Measurements from ENCODE around the gene TTC16. TPM values are rescaled to one million over a fixed set of nuclear protein-coding genes. Genes with fewer than 3 reads are reported as not detected.

The TTC16 gene
- total and polyA plus RNA-seq, 2 donors (not counting 3 experiments of a cell fraction or from before 2014, with no cell fraction given) = not detected

DNA sequence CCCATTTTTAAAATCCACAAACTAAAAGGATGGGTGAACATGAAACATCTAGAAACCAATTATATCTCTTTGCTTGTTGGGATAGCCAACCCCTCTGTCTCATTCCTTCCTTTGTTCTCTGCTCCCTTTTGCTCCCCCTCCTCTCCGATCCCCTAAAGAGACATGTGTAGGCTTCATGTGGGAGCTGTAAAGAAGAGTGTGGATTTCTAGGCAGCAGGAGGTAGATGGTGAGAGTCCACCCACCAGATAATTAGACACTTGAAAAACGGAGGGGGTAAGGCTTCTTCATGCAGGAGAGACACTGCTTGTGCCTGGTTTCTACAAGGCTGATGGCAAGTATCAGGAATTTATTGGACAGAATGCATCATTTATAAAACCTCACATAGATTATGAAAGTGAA is 36.4 kb upstream of the TTC16 start:
- CTCF ChIA-PET = interaction anchor here (1.0 kb wide), 1 partner anchor 39 kb away, joined by 4 read pairs; no protein-coding TSS in a partner anchor
- dilution Hi-C loops (cut with MboI; ENCODE audit: extremely low pct_ligation_motif_present, low sequenced_read_pairs) = no loop called here

DNA sequence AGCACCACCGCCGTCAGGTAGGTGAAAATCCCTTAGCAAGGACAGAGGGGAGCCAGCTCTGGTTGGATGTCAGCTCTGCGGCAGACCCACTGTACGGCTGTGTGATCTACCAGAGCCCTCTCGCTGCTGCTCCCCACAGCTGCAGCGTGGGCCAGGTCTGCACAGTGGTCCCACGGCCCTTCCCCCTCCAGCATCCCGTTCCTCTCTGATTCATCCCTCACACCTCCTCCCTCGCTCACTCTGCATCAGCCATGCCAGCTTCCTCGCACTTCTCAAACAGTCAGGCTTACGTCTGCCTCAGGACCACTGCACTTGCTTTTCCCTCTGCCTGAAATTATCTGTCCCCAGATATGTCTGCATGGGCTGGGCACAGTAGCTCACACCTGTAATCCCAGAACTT is 35.7 kb upstream of the TTC16 start:
- Histone ChIP-seq H3K36me3 (ENCODE audit: control insufficient read depth in 2 of 2, extremely low read depth in 1 of 2, insufficient read depth in 2 of 2, low read length in 2 of 2) (peaks cover 4 to 49% of the 10 kb centered on the region in 2 experiments), H3K4me2 (ENCODE audit: insufficient read depth, low read length) (no peak overlapping the region), H3K27ac (ENCODE audit: insufficient read depth, low read depth, low read length) (no peak overlapping the region), H2AFZ (ENCODE audit: low read depth, low read length) (no peak overlapping the region), H3K9me1 (replicated peaks; ENCODE audit: control insufficient read depth, extremely low read depth, insufficient read depth, low read length) (no peaks in the 10 kb centered on the region), H3K9ac (replicated peaks; ENCODE audit: extremely low read depth, insufficient read depth, low read length) (no peak overlapping the region), H3K9me3 (replicated peaks; ENCODE audit: control insufficient read depth, insufficient read depth, low read length) (no peaks in the 10 kb centered on the region), H4K20me1 (replicated peaks; ENCODE audit: control insufficient read depth, extremely low read depth, insufficient read depth, low read length) (no peaks in the 10 kb centered on the region), H3K4me1 (ENCODE audit: control insufficient read depth, extremely low read depth, insufficient read depth, low read length) (no peaks in the 10 kb centered on the region), H3K4me3 (replicated peaks in 1 of 3; ENCODE audit: insufficient read depth in 1 of 3, low read depth in 1 of 3, low read length in 3 of 3) (no peak overlapping the region), H3K79me2 (ENCODE audit: control insufficient read depth, insufficient read depth, low read length) (no peaks in the 10 kb centered on the region), H3K27me3 (ENCODE audit: control insufficient read depth in 2 of 2, insufficient read depth in 2 of 2, low read length in 2 of 2) (no peaks in the 10 kb centered on the region)
- intact Hi-C loops (cut with micrococcal nuclease) (no loop called here), dilution Hi-C loops (cut with MboI; ENCODE audit: extremely low pct_ligation_motif_present, low sequenced_read_pairs) (no loop called here)
- ChIA-PET POLR2A (no interaction called here), CTCF (no interaction called here)
- no TSS peak for BruUV-seq (replicated peaks)
- TF ChIP-seq, protein P1, sequence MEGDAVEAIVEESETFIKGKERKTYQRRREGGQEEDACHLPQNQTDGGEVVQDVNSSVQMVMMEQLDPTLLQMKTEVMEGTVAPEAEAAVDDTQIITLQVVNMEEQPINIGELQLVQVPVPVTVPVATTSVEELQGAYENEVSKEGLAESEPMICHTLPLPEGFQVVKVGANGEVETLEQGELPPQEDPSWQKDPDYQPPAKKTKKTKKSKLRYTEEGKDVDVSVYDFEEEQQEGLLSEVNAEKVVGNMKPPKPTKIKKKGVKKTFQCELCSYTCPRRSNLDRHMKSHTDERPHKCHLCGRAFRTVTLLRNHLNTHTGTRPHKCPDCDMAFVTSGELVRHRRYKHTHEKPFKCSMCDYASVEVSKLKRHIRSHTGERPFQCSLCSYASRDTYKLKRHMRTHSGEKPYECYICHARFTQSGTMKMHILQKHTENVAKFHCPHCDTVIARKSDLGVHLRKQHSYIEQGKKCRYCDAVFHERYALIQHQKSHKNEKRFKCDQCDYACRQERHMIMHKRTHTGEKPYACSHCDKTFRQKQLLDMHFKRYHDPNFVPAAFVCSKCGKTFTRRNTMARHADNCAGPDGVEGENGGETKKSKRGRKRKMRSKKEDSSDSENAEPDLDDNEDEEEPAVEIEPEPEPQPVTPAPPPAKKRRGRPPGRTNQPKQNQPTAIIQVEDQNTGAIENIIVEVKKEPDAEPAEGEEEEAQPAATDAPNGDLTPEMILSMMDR (IDR thresholded peaks at IDR 0.05; ENCODE audit: extremely low read depth in 1 of 2, insufficient read depth in 1 of 2, low read depth in 1 of 2, low read length in 2 of 2) = no peak
- TF ChIP-seq POLR2AphosphoS5 (IDR thresholded peaks at IDR 0.05; ENCODE audit: insufficient read depth, low read depth, low read length) (no peak), JUN (IDR thresholded peaks at IDR 0.05; ENCODE audit: borderline replicate concordance, insufficient read depth, insufficient read length, low read depth) (no peak), FOS (IDR thresholded peaks at IDR 0.05; ENCODE audit: borderline replicate concordance, insufficient read depth, low read length) (no peak), EZH2 (IDR thresholded peaks at IDR 0.05; ENCODE audit: borderline replicate concordance, low read depth, low read length, severe bottlenecking) (no peak), MYC (IDR thresholded peaks at IDR 0.05; ENCODE audit: low read depth, low read length) (no peak), POLR2A (IDR thresholded peaks at IDR 0.05; ENCODE audit: low read depth, low read length) (no peak), GATA2 (IDR thresholded peaks at IDR 0.05; ENCODE audit: insufficient read depth, insufficient read length, low read depth, low read length) (no peak)
- TF ChIP-seq, protein P2, sequence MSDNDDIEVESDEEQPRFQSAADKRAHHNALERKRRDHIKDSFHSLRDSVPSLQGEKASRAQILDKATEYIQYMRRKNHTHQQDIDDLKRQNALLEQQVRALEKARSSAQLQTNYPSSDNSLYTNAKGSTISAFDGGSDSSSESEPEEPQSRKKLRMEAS (IDR thresholded peaks at IDR 0.05; ENCODE audit: insufficient read depth, insufficient read length) = no peak
- DNase-seq (ENCODE audit: low read depth, low spot score) (no peak), FAIRE-seq (no peak)

More for the DNA sequence above, 36.4 kb upstream of the TTC16 start:
- Histone ChIP-seq H3K79me2 (ENCODE audit: control insufficient read depth, insufficient read depth, low read length) (no peaks in the 10 kb centered on the region), H2AFZ (ENCODE audit: low read depth, low read length) (no peak overlapping the region), H3K4me2 (ENCODE audit: insufficient read depth, low read length) (no peak overlapping the region), H3K4me1 (ENCODE audit: control insufficient read depth, extremely low read depth, insufficient read depth, low read length) (no peaks in the 10 kb centered on the region), H3K27ac (ENCODE audit: insufficient read depth, low read depth, low read length) (no peak overlapping the region), H3K36me3 (ENCODE audit: control insufficient read depth in 2 of 2, extremely low read depth in 1 of 2, insufficient read depth in 2 of 2, low read length in 2 of 2) (peaks cover 4 to 49% of the 10 kb centered on the region in 2 experiments), H3K27me3 (ENCODE audit: control insufficient read depth in 2 of 2, insufficient read depth in 2 of 2, low read length in 2 of 2) (no peaks in the 10 kb centered on the region), H4K20me1 (replicated peaks; ENCODE audit: control insufficient read depth, extremely low read depth, insufficient read depth, low read length) (no peaks in the 10 kb centered on the region), H3K9me3 (replicated peaks; ENCODE audit: control insufficient read depth, insufficient read depth, low read length) (no peaks in the 10 kb centered on the region), H3K4me3 (replicated peaks in 1 of 3; ENCODE audit: insufficient read depth in 1 of 3, low read depth in 1 of 3, low read length in 3 of 3) (no peak overlapping the region), H3K9me1 (replicated peaks; ENCODE audit: control insufficient read depth, extremely low read depth, insufficient read depth, low read length) (no peaks in the 10 kb centered on the region), H3K9ac (replicated peaks; ENCODE audit: extremely low read depth, insufficient read depth, low read length) (no peak overlapping the region)
- no TSS peak for BruUV-seq (replicated peaks)
- TF ChIP-seq JUN (IDR thresholded peaks at IDR 0.05; ENCODE audit: borderline replicate concordance, insufficient read depth, insufficient read length, low read depth) = no peak
- TF ChIP-seq POLR2A (IDR thresholded peaks at IDR 0.05; ENCODE audit: low read depth, low read length) = no peak
- no peak for TF ChIP-seq FOS (IDR thresholded peaks at IDR 0.05; ENCODE audit: borderline replicate concordance, insufficient read depth, low read length)
- TF ChIP-seq, protein P1 (IDR thresholded peaks at IDR 0.05; ENCODE audit: extremely low read depth in 1 of 2, insufficient read depth in 1 of 2, low read depth in 1 of 2, low read length in 2 of 2) = no peak
- FAIRE-seq = no peak
- intact Hi-C loops (cut with micrococcal nuclease) = no loop called here
- no peak for DNase-seq (ENCODE audit: low read depth, low spot score)
- POLR2A ChIA-PET = no interaction called here
